CD14-positive monocyte (primary cell): Measurements from ENCODE around the gene CCDC33. TPM values are rescaled to one million over a fixed set of nuclear protein-coding genes. Genes with fewer than 3 reads are reported as not detected.

Source experiments
- DNase-seq, 3 donors: peaks; one replicate each; pipeline ENCODE4 v3.0.0-alpha.2; 2011 to 2022
- H2AFZ ChIP-seq: 2 replicates; pipeline ENCODE4 v1.6.0; 2012; ENCODE audit warnings: mild to moderate bottlenecking, low read depth, low read length, inconsistent platforms; ENCODE audit not compliant: insufficient read depth, poor library complexity, severe bottlenecking
- H3K27ac ChIP-seq, 2 donors: 1 replicate in 1 of 2; 2 replicates in 1 of 2; pipeline ENCODE4 v1.5.1; 2012 to 2013; ENCODE audit warnings: low read length in 2 of 2, control low read depth in 1 of 2, inconsistent platforms in 1 of 2, low read depth in 1 of 2, mild to moderate bottlenecking in 1 of 2
- H3K27me3 ChIP-seq, 2 donors: one replicate each; pipeline versions ENCODE4 v1.6.0 to v1.6.1; 2011 to 2013; ENCODE audit warnings: low read length in 2 of 2; ENCODE audit not compliant: control insufficient read depth in 2 of 2, insufficient read depth in 2 of 2
- H3K36me3 ChIP-seq, 2 donors: replicated peaks in 1 of 2; 1 replicate in 1 of 2; 2 replicates in 1 of 2; pipeline versions ENCODE4 v1.5.1 to v1.6.1; 2012 to 2013; ENCODE audit warnings: low read length in 2 of 2, control low read depth in 1 of 2, inconsistent platforms in 1 of 2, mild to moderate bottlenecking in 1 of 2; ENCODE audit not compliant: insufficient read depth in 2 of 2, control insufficient read depth in 1 of 2
- H3K4me1 ChIP-seq, 2 donors: 1 replicate in 1 of 2; 2 replicates in 1 of 2; pipeline versions ENCODE4 v1.5.1 to v1.6.1; 2012 to 2013; ENCODE audit warnings: low read length in 2 of 2, control low read depth in 1 of 2, inconsistent platforms in 1 of 2, mild to moderate bottlenecking in 1 of 2, moderate library complexity in 1 of 2; ENCODE audit not compliant: insufficient read depth in 2 of 2, control insufficient read depth in 1 of 2
- H3K4me2 ChIP-seq: replicated peaks from 2 replicates; pipeline ENCODE3; 2012; ENCODE audit warnings: low read length, moderate library complexity, mild to moderate bottlenecking; ENCODE audit not compliant: poor library complexity, severe bottlenecking; ENCODE audit errors: extremely low read depth
- H3K4me3 ChIP-seq, 3 experiments: fragments of 200-600 bp in 1 of 3; sonication (generic) in 1 of 3; replicated peaks in 1 of 3; 1 replicate in 2 of 3; 2 replicates in 1 of 3; pipeline ENCODE4 v1.5.1; 2011 to 2013; ENCODE audit warnings: low read length in 3 of 3, mild to moderate bottlenecking in 3 of 3, control low read depth in 2 of 3, low read depth in 2 of 3, inconsistent platforms in 1 of 3, moderate library complexity in 1 of 3
- H3K79me2 ChIP-seq: 2 replicates; pipeline ENCODE4 v1.6.0; 2012; ENCODE audit warnings: mild to moderate bottlenecking, control low read depth, inconsistent platforms, low read length, moderate library complexity; ENCODE audit not compliant: insufficient read depth
- H3K9ac ChIP-seq: 2 replicates; pipeline ENCODE4 v1.6.0; 2017; ENCODE audit warnings: low read length, mild to moderate bottlenecking; ENCODE audit not compliant: insufficient read depth, poor library complexity, severe bottlenecking
- H3K9me3 ChIP-seq, 2 donors: replicated peaks in 1 of 2; 1 replicate in 1 of 2; 2 replicates in 1 of 2; pipeline versions ENCODE4 v1.5.1 to v1.6.1; 2012 to 2013; ENCODE audit warnings: low read length in 2 of 2, control low read depth in 1 of 2; ENCODE audit not compliant: control insufficient read depth in 1 of 2, insufficient read depth in 1 of 2
- H4K20me1 ChIP-seq: 2 replicates; pipeline ENCODE4 v1.6.0; 2012; ENCODE audit warnings: mild to moderate bottlenecking, low read length, control low read depth, moderate library complexity; ENCODE audit not compliant: insufficient read depth
- H3K27ac Mint-ChIP-seq, 7 donors: one replicate each; pipeline ENCODE4 v1.8.0; 2020; ENCODE audit warnings: mild to moderate bottlenecking in 7 of 7, mixed read lengths in 7 of 7, moderate library complexity in 6 of 7, inconsistent platforms in 2 of 7
- H3K27me3 Mint-ChIP-seq, 3 donors: one replicate each; pipeline ENCODE4 v1.8.0; 2021 to 2022; ENCODE audit warnings: low read depth in 3 of 3, mild to moderate bottlenecking in 3 of 3, mixed read lengths in 3 of 3, moderate library complexity in 3 of 3, inconsistent platforms in 1 of 3
- H3K36me3 Mint-ChIP-seq, 2 donors: one replicate each; pipeline ENCODE4 v1.8.0; 2020; ENCODE audit warnings: mixed read lengths in 2 of 2, inconsistent platforms in 1 of 2, mild to moderate bottlenecking in 1 of 2
- H3K4me1 Mint-ChIP-seq: one replicate; pipeline ENCODE4 v1.8.0; 2020; ENCODE audit warnings: mild to moderate bottlenecking, mixed read lengths
- H3K4me3 Mint-ChIP-seq, 2 donors: one replicate each; pipeline ENCODE4 v1.8.0; 2020; ENCODE audit warnings: mild to moderate bottlenecking in 2 of 2, mixed read lengths in 2 of 2, moderate library complexity in 1 of 2
- H3K9me3 Mint-ChIP-seq, 7 donors: one replicate each; pipeline ENCODE4 v1.8.0; 2020 to 2022; ENCODE audit warnings: mixed read lengths in 7 of 7, mild to moderate bottlenecking in 6 of 7, moderate library complexity in 6 of 7, inconsistent platforms in 2 of 7
- WGBS: methylation state at CpG from one replicate; pipeline ENCODE4 v1.1.5; 2013; ENCODE audit warnings: missing lambda C conversion rate; ENCODE audit not compliant: insufficient coverage; 5-methylcytosine and 5-hydroxymethylcytosine counted together
- intact Hi-C, 2 donors: fragments of 100-400 bp; cut with micrococcal nuclease; formaldehyde crosslinking; loops; one replicate each; pipeline versions ENCODE4 v1.15.0 to v1.15.1; 2023
- polyA plus RNA-seq, 3 donors: library from polyadenylated mRNA; depleted of rRNA in 1 of 3; unstranded in 2 of 3; stranded (reverse) in 1 of 3; fragments of 300-500 nt in 2 of 3; fragments of >200 nt in 1 of 3; fragmentation: Illumina TruSeq in 2 of 3; gene quantifications; 1 replicate in 2 of 3; 2 replicates in 1 of 3; pipeline ENCODE4 v1.2.3, GENCODE V29; 2012 to 2021
- TF ChIP-seq, protein P1 (sequence below): fragments of 200-600 bp; IDR thresholded peaks from one replicate; pipeline ENCODE4 v1.8.0; 2022; ENCODE audit warnings: antibody characterized with exemption, mild to moderate bottlenecking

The CCDC33 gene
- polyA plus RNA-seq, 3 donors, result not detected

DNA sequence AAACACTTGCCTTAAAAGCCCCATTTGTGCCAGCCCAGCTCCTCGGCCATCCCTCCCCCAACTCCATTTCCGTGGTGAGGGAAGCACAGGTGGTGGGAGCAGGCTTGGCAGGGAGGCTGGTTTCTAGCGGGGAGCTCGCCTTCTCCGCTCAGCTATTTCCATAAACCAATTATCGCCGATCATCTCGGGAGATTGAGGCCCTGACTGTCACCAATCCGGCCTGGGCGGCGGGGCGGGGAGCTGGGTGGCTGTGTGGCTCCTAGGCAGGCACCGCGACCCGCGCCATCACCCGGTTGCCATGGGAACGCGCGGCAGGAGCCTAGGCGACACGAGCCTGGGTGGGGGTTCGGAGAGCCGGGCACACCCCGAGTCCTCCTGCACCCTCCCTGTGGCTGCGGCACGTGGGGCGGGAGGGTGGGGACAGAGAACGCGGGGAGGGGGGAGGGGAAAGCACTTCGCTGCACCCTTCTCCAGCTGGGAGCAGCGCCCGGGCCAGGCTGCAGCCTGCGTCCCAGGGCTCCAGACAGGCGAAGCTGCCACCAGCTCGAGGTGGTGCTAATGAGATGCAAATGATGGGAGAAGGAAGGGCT, 9.3 kb downstream of the CCDC33 start:
- no peaks in the 10 kb centered on the region for H3K4me1 Mint-ChIP-seq
- Histone ChIP-seq H3K79me2 (no peaks in the 10 kb centered on the region), H3K4me3 (no peak overlapping the region), H3K4me2 (no peak overlapping the region), H3K36me3 (no peaks in the 10 kb centered on the region), H2AFZ (no peak overlapping the region), H3K9ac (no peak overlapping the region), H3K27me3 (peaks cover 0 to 19% of the 10 kb centered on the region in 2 donors), H3K4me1 (no peaks in the 10 kb centered on the region), H3K27ac (no peak overlapping the region), H4K20me1 (no peaks in the 10 kb centered on the region), H3K9me3 (no peaks in the 10 kb centered on the region)
- no peaks in the 10 kb centered on the region for H3K36me3 Mint-ChIP-seq
- no peaks in the 10 kb centered on the region for H3K9me3 Mint-ChIP-seq
- no peak overlapping the region for H3K27ac Mint-ChIP-seq
- intact Hi-C loops, result no loop called here
- WGBS, result 6% methylated on average over 25 of the region's 36 CpGs
- TF ChIP-seq, protein P1, sequence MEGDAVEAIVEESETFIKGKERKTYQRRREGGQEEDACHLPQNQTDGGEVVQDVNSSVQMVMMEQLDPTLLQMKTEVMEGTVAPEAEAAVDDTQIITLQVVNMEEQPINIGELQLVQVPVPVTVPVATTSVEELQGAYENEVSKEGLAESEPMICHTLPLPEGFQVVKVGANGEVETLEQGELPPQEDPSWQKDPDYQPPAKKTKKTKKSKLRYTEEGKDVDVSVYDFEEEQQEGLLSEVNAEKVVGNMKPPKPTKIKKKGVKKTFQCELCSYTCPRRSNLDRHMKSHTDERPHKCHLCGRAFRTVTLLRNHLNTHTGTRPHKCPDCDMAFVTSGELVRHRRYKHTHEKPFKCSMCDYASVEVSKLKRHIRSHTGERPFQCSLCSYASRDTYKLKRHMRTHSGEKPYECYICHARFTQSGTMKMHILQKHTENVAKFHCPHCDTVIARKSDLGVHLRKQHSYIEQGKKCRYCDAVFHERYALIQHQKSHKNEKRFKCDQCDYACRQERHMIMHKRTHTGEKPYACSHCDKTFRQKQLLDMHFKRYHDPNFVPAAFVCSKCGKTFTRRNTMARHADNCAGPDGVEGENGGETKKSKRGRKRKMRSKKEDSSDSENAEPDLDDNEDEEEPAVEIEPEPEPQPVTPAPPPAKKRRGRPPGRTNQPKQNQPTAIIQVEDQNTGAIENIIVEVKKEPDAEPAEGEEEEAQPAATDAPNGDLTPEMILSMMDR, result no peak
- peak overlapping the region in 1 of 2 donors; percentile 31 for H3K4me3 Mint-ChIP-seq
- DNase-seq, result no peak
- H3K27me3 Mint-ChIP-seq, result peaks cover 22 to 32% (median 28%) of the 10 kb centered on the region in 3 donors

DNA sequence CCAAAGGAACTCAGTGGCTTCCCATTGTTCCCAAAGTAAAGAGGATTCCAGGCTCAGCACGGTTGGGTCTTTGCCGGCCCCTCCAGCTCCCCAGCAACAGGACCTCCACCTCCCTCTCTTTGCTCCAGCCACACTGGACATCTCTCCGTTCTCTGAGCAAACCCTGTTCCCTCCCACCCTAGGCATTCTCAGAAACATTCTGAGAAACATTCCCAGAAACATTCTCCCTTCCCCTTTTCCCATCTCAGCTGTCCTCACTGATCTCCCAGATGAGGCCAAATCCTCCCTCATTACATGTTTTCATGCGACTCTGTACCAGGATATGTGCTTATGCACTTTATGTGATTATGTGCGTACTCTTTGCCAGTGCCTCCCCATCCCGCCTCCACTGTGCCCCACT, 14.1 kb downstream of the CCDC33 start:
- Mint-ChIP-seq H3K9me3 (no peaks in the 10 kb centered on the region), H3K36me3 (no peaks in the 10 kb centered on the region), H3K4me1 (no peaks in the 10 kb centered on the region), H3K4me3 (no peak overlapping the region), H3K27ac (no peak overlapping the region), H3K27me3 (peaks cover 16 to 23% (median 20%) of the 10 kb centered on the region in 3 donors)
- no peaks in the 10 kb centered on the region for H3K9me3 ChIP-seq
- H3K9ac ChIP-seq, result no peak overlapping the region
- no peak overlapping the region for H3K4me3 ChIP-seq
- H3K4me2 ChIP-seq, result no peak overlapping the region
- DNase-seq, result no peak
- intact Hi-C loops, result no loop called here
- H4K20me1 ChIP-seq, result no peaks in the 10 kb centered on the region
- no peaks in the 10 kb centered on the region for H3K79me2 ChIP-seq
- no peak overlapping the region for H3K27ac ChIP-seq
- peaks cover 0 to 8% of the 10 kb centered on the region in 2 donors for H3K27me3 ChIP-seq
- WGBS, result 87% methylated on average over 5 of the region's 6 CpGs
- no peaks in the 10 kb centered on the region for H3K36me3 ChIP-seq
- TF ChIP-seq, protein P1, result no peak
- no peak overlapping the region for H2AFZ ChIP-seq
- H3K4me1 ChIP-seq, result no peaks in the 10 kb centered on the region
